ENCODE data around the gene RIC3. TPM values are rescaled to one million over a fixed set of nuclear protein-coding genes. Genes with fewer than 3 reads are reported as not detected.

The RIC3 gene
- total and polyA plus RNA-seq, 2 experiments from 2014 or later, result 3.2 to 3.6 TPM

GRCh38 chr11:8059030-8059429, 109.8 kb downstream of the RIC3 start:
- H3K27me3 ChIP-seq, result no peaks in the 10 kb centered on the region
- H2AFZ ChIP-seq, result no peak overlapping the region
- no peaks in the 10 kb centered on the region for H3K9me2 ChIP-seq (replicated peaks; ENCODE audit: insufficient read depth)
- H3K4me3 ChIP-seq, result no peak overlapping the region
- DNase-seq (ENCODE audit: low spot score), result no peak
- peaks cover 35% of the 10 kb centered on the region for H3K4me1 ChIP-seq (ENCODE audit: insufficient read depth)
- no peak overlapping the region for H3K27ac ChIP-seq
- no peaks in the 10 kb centered on the region for H3K36me3 ChIP-seq (replicated peaks; ENCODE audit: insufficient read depth, low read depth)
- TF ChIP-seq EZH2 (IDR thresholded peaks at IDR 0.05; ENCODE audit: borderline replicate concordance), result no peak
- no peak for TF ChIP-seq CTCF (IDR thresholded peaks at IDR 0.05; ENCODE audit: poor library complexity)
- no peak for TF ChIP-seq EZH2phosphoT487 (IDR thresholded peaks at IDR 0.05; ENCODE audit: low read depth, severe bottlenecking, unreplicated experiment)
- H3K9me3 ChIP-seq (ENCODE audit: low read depth), result no peaks in the 10 kb centered on the region
- no peaks in the 10 kb centered on the region for H4K20me1 ChIP-seq (ENCODE audit: insufficient read depth, poor library complexity, severe bottlenecking)
- no peak overlapping the region for H3K4me2 ChIP-seq
- no peaks in the 10 kb centered on the region for H3K79me2 ChIP-seq
- WGBS (ENCODE audit: low lambda C conversion rate, missing lambda C conversion rate), result 94% methylated on average over 8 of the region's 8 CpGs

GRCh38 chr11:8058216-8058615, 110.6 kb downstream of the RIC3 start:
- no peaks in the 10 kb centered on the region for H3K9me3 ChIP-seq (ENCODE audit: low read depth)
- H3K4me2 ChIP-seq, result no peak overlapping the region
- no peaks in the 10 kb centered on the region for H3K9me2 ChIP-seq (replicated peaks; ENCODE audit: insufficient read depth)
- no peaks in the 10 kb centered on the region for H3K27me3 ChIP-seq
- H3K36me3 ChIP-seq (replicated peaks; ENCODE audit: insufficient read depth, low read depth), result no peaks in the 10 kb centered on the region
- peak overlapping the region; percentile 85 for H3K27ac ChIP-seq
- DNase-seq (ENCODE audit: low spot score), result no peak
- no peak overlapping the region for H3K4me3 ChIP-seq
- H3K79me2 ChIP-seq, result no peaks in the 10 kb centered on the region
- peaks cover 35% of the 10 kb centered on the region for H3K4me1 ChIP-seq (ENCODE audit: insufficient read depth)
- no peak overlapping the region for H2AFZ ChIP-seq
- no peaks in the 10 kb centered on the region for H4K20me1 ChIP-seq (ENCODE audit: insufficient read depth, poor library complexity, severe bottlenecking)
- 91% methylated on average over 9 of the region's 9 CpGs for WGBS (ENCODE audit: low lambda C conversion rate, missing lambda C conversion rate)
- TF ChIP-seq EZH2 (IDR thresholded peaks at IDR 0.05; ENCODE audit: borderline replicate concordance) (no peak), EZH2phosphoT487 (IDR thresholded peaks at IDR 0.05; ENCODE audit: low read depth, severe bottlenecking, unreplicated experiment) (no peak), CTCF (IDR thresholded peaks at IDR 0.05; ENCODE audit: poor library complexity) (no peak)

GRCh38 chr11:8056810-8057463, 111.9 kb downstream of the RIC3 start:
- TF ChIP-seq EZH2 (IDR thresholded peaks at IDR 0.05; ENCODE audit: borderline replicate concordance) (no peak), CTCF (IDR thresholded peaks at IDR 0.05; ENCODE audit: poor library complexity) (no peak), EZH2phosphoT487 (IDR thresholded peaks at IDR 0.05; ENCODE audit: low read depth, severe bottlenecking, unreplicated experiment) (no peak)
- WGBS (ENCODE audit: low lambda C conversion rate, missing lambda C conversion rate), result 58% methylated on average over 12 of the region's 12 CpGs
- H3K9me2 ChIP-seq (replicated peaks; ENCODE audit: insufficient read depth), result no peaks in the 10 kb centered on the region
- no peaks in the 10 kb centered on the region for H3K9me3 ChIP-seq (ENCODE audit: low read depth)
- no peaks in the 10 kb centered on the region for H4K20me1 ChIP-seq (ENCODE audit: insufficient read depth, poor library complexity, severe bottlenecking)
- H3K79me2 ChIP-seq, result no peaks in the 10 kb centered on the region
- peaks cover 35% of the 10 kb centered on the region for H3K4me1 ChIP-seq (ENCODE audit: insufficient read depth)
- peak overlapping the region; percentile 9 for H3K4me2 ChIP-seq
- DNase-seq (ENCODE audit: low spot score), result peak; percentile 85
- no peaks in the 10 kb centered on the region for H3K36me3 ChIP-seq (replicated peaks; ENCODE audit: insufficient read depth, low read depth)
- peak overlapping the region; percentile 85 for H3K27ac ChIP-seq
- no peak overlapping the region for H3K4me3 ChIP-seq
- H2AFZ ChIP-seq, result no peak overlapping the region
- H3K27me3 ChIP-seq, result no peaks in the 10 kb centered on the region

Other genes starting within 250 kb of the RIC3 start
- not detected in 2 replicates for gene OR10A6, start 237.8 kb downstream of the RIC3 start, total RNA-seq
- gene OR10A6, start 237.8 kb downstream of the RIC3 start, polyA plus RNA-seq, result 0.04 TPM in 1 of 2 replicates, not detected in the other
- not detected in 2 replicates for gene OR10A3, start 227.3 kb downstream of the RIC3 start, total RNA-seq
- not detected in 2 replicates for gene OR10A3, start 227.3 kb downstream of the RIC3 start, polyA plus RNA-seq
- 1.1 TPM in 1 of 2 replicates, not detected in the other for gene NLRP10, start 203.6 kb downstream of the RIC3 start, total RNA-seq
- gene NLRP10, start 203.6 kb downstream of the RIC3 start, polyA plus RNA-seq, result not detected in 2 replicates
- gene EIF3F, start 181.7 kb downstream of the RIC3 start, total RNA-seq, result 172 and 201 TPM in 2 replicates
- 132 and 137 TPM in 2 replicates for gene EIF3F, start 181.7 kb downstream of the RIC3 start, polyA plus RNA-seq
- 14.9 and 18.7 TPM in 2 replicates for gene TUB, start 87.8 kb downstream of the RIC3 start, total RNA-seq
- 4.8 and 5.0 TPM in 2 replicates for gene TUB, start 87.8 kb downstream of the RIC3 start, polyA plus RNA-seq
- 0.68 TPM in 1 of 2 replicates, not detected in the other for gene LMO1, start 94.9 kb upstream of the RIC3 start, total RNA-seq
- gene LMO1, start 94.9 kb upstream of the RIC3 start, polyA plus RNA-seq, result 0.24 and 0.33 TPM in 2 replicates